Activated CD4-positive, alpha-beta T cell treated with anti-CD3 and anti-CD28 coated beads, Interleukin-2, amount 10 ng/mL, durations not matched to agents 7 days and 5 days (primary cell): ENCODE data around the gene ZNF518B. TPM values are rescaled to one million over a fixed set of nuclear protein-coding genes. Genes with fewer than 3 reads are reported as not detected.
A peak's percentile ranks its signal among the peaks of the same experiment; 100 is the strongest.

Experiments
- CTCF ChIA-PET: fragments of 350-600 bp; sonication (Branson Sonifier 250); formaldehyde crosslinking; loops from one replicate; lab custom pipeline; 2021; ENCODE audit warnings: antibody characterized with exemption; lab: Charles Lee
- POLR2A ChIA-PET: fragments of 350-600 bp; sonication (Branson Sonifier 250); formaldehyde crosslinking; loops from one replicate; lab custom pipeline; 2021; ENCODE audit warnings: antibody characterized with exemption; lab: Charles Lee
- DNase-seq: peaks from one replicate; pipeline ENCODE4 v3.0.0-alpha.2; 2020
- H3K27ac Mint-ChIP-seq: one replicate; pipeline ENCODE4 v1.8.0; 2021; ENCODE audit warnings: mild to moderate bottlenecking, moderate library complexity, mixed read lengths
- H3K27me3 Mint-ChIP-seq: one replicate; pipeline ENCODE4 v1.8.0; 2021; ENCODE audit warnings: mixed read lengths
- H3K36me3 Mint-ChIP-seq: one replicate; pipeline ENCODE4 v1.8.0; 2021; ENCODE audit warnings: low read depth, mixed read lengths
- H3K4me1 Mint-ChIP-seq: one replicate; pipeline ENCODE4 v1.8.0; 2021; ENCODE audit warnings: mixed read lengths
- H3K4me3 Mint-ChIP-seq: one replicate; pipeline ENCODE4 v1.8.0; 2021; ENCODE audit warnings: mild to moderate bottlenecking, moderate library complexity, mixed read lengths
- H3K9me3 Mint-ChIP-seq: one replicate; pipeline ENCODE4 v1.8.0; 2021; ENCODE audit warnings: mixed read lengths
- total RNA-seq, 2 experiments: library from RNA; stranded (reverse); gene quantifications; one replicate each; pipeline ENCODE4 v1.2.3, GENCODE V29; 2021

The ZNF518B gene
- total RNA-seq, 2 experiments from 2014 or later: 16.9 to 19.6 TPM

- H3K4me1 Mint-ChIP-seq: no peaks in the 10 kb centered on the region
- no peaks in the 10 kb centered on the region for H3K36me3 Mint-ChIP-seq
- no peaks in the 10 kb centered on the region for H3K9me3 Mint-ChIP-seq
- DNase-seq: peak; percentile 38
- POLR2A ChIA-PET: no interaction called here
- CTCF ChIA-PET: interaction anchor here (0.7 to 1.3 kb wide), 4 partner anchors 11 to 246 kb away, joined by 3 read pairs; no protein-coding TSS in a partner anchor
- H3K27ac Mint-ChIP-seq: no peak overlapping the region
- H3K27me3 Mint-ChIP-seq: no peaks in the 10 kb centered on the region
- H3K4me3 Mint-ChIP-seq: no peak overlapping the region
Observed at GRCh38 chr4:10403633-10404445, 53.4 kb downstream of the ZNF518B start.

GRCh38 chr4:10395971-10396580 lies 61.1 kb downstream of the ZNF518B start:
- Mint-ChIP-seq H3K27ac (peak overlapping the region; percentile 36), H3K9me3 (peaks cover 2% of the 10 kb centered on the region), H3K4me1 (peaks cover 7% of the 10 kb centered on the region), H3K4me3 (no peak overlapping the region), H3K36me3 (peaks cover 2% of the 10 kb centered on the region), H3K27me3 (peaks cover 6% of the 10 kb centered on the region)
- no peak for DNase-seq
- ChIA-PET CTCF (no interaction called here), POLR2A (no interaction called here)

Other genes starting within 250 kb of the ZNF518B start
- gene CLNK, start 227.3 kb upstream of the ZNF518B start, total RNA-seq: not detected